GM18519 (cell line): Measurements from ENCODE around the gene OXTR.

Experiments
- ATAC-seq: cut with Tn5 transposase; IDR thresholded peaks from one replicate; pipeline ENCODE4 v1.9.1; 2021; ENCODE audit warnings: mild to moderate bottlenecking, moderate library complexity; ENCODE audit not compliant: unreplicated experiment, low FRiP score

OXTR gene

GRCh38 chr3:8768364-8769087, 887 bp downstream of the OXTR start:
- ATAC-seq = no peak

GRCh38 chr3:8767667-8768363, 1.6 kb downstream of the OXTR start:
- peak; percentile 41 for ATAC-seq

GRCh38 chr3:8767256-8767666, 2.2 kb downstream of the OXTR start:
- ATAC-seq = no peak

GRCh38 chr3:8766148-8766547, 3.3 kb downstream of the OXTR start:
- ATAC-seq = no peak

- ATAC-seq = no peak
These were observed 3.9 kb downstream of the OXTR start for GRCh38 chr3:8765528-8765927.

GRCh38 chr3:8764528-8764927, 4.9 kb downstream of the OXTR start:
- no peak for ATAC-seq

- no peak for ATAC-seq
These were observed 6.6 kb downstream of the OXTR start for GRCh38 chr3:8762607-8763377.

- no peak for ATAC-seq
These were observed 7.5 kb downstream of the OXTR start for GRCh38 chr3:8761866-8762265.

- ATAC-seq = no peak
These were observed 8.9 kb downstream of the OXTR start for GRCh38 chr3:8760506-8760905.

- ATAC-seq = no peak
These were observed 9.3 kb downstream of the OXTR start for GRCh38 chr3:8760091-8760490.

- ATAC-seq = no peak
These were observed 10.2 kb downstream of the OXTR start for GRCh38 chr3:8759038-8759707.

GRCh38 chr3:8757551-8758518, 11.6 kb downstream of the OXTR start:
- no peak for ATAC-seq

GRCh38 chr3:8756671-8757070, 12.7 kb downstream of the OXTR start:
- no peak for ATAC-seq

- no peak for ATAC-seq
These were observed 13.7 kb downstream of the OXTR start for GRCh38 chr3:8755564-8756237.

- no peak for ATAC-seq
These were observed 14.3 kb downstream of the OXTR start for GRCh38 chr3:8755097-8755496.

- ATAC-seq = no peak
These were observed 16.6 kb downstream of the OXTR start for GRCh38 chr3:8752832-8753231.

- ATAC-seq = no peak
These were observed 20.1 kb downstream of the OXTR start for GRCh38 chr3:8749316-8749715.

GRCh38 chr3:8746780-8747345, 22.6 kb downstream of the OXTR start:
- ATAC-seq = no peak
